SK-N-SH (cell line): Measurements from ENCODE around the gene BMP4. TPM values are rescaled to one million over a fixed set of nuclear protein-coding genes. Genes with fewer than 3 reads are reported as not detected.

Experiments
- CTCF ChIA-PET: fragments of 300-600, 350-600 bp; formaldehyde crosslinking; extraction: SDS; loops from one replicate; lab custom pipeline; 2021; lab: Yijun Ruan, JAX
- POLR2A ChIA-PET: fragments of 350-600 bp; sonication (Branson Sonifier 250); formaldehyde crosslinking; extraction: SDS; loops from one replicate; lab custom pipeline; 2020; ENCODE audit warnings: antibody characterized with exemption, inconsistent platforms; lab: Yijun Ruan, JAX
- DNase-seq: peaks from one replicate; pipeline ENCODE4 v3.0.0; 2012
- H2AFZ ChIP-seq: fragments of 200-600 bp; sonication (generic); 2 replicates; pipeline ENCODE4 v1.8.1; 2016; ENCODE audit warnings: antibody characterized with exemption, mild to moderate bottlenecking, low read depth
- H3F3A ChIP-seq: fragments of 200-600 bp; sonication (generic); replicated peaks from 2 replicates; pipeline ENCODE3; 2016; ENCODE audit warnings: antibody characterized with exemption, mild to moderate bottlenecking; ENCODE audit not compliant: insufficient read depth
- H3K27ac ChIP-seq, 2 experiments: fragments of 200-500 bp in 1 of 2; fragments of 200-600 bp in 1 of 2; sonication (Bioruptor generic) in 1 of 2; sonication (generic), shearing (Covaris generic) in 1 of 2; 2 replicates each; pipeline versions ENCODE4 v1.5.1 to v1.6.1; 2014 to 2016; ENCODE audit warnings: low read depth in 2 of 2, inconsistent platforms in 1 of 2, low read length in 1 of 2, mild to moderate bottlenecking in 1 of 2, mixed read lengths in 1 of 2
- H3K27me3 ChIP-seq: fragments of 200-600 bp; sonication (generic), shearing (Covaris generic); 2 replicates; pipeline ENCODE4 v1.6.1; 2016; ENCODE audit warnings: mixed run types; ENCODE audit not compliant: insufficient read depth
- H3K36me3 ChIP-seq, 2 experiments: fragments of 200-500 bp in 1 of 2; fragments of 200-600 bp in 1 of 2; sonication (Bioruptor generic) in 1 of 2; sonication (generic) in 1 of 2; replicated peaks in 1 of 2; 2 replicates each; pipeline versions ENCODE3 to v1.5.1; 2014 to 2016; ENCODE audit warnings: low read length in 1 of 2, mild to moderate bottlenecking in 1 of 2; ENCODE audit not compliant: insufficient read depth in 2 of 2, control insufficient read depth in 1 of 2
- H3K4me1 ChIP-seq, 2 experiments: fragments of 200-500 bp in 1 of 2; fragments of 200-600 bp in 1 of 2; sonication (Bioruptor generic) in 1 of 2; sonication (generic), shearing (Covaris generic) in 1 of 2; 2 replicates each; pipeline versions ENCODE4 v1.5.1 to v1.6.1; 2014 to 2016; ENCODE audit warnings: low read depth in 1 of 2, low read length in 1 of 2, mixed run types in 1 of 2; ENCODE audit not compliant: insufficient read depth in 2 of 2, control insufficient read depth in 1 of 2
- H3K4me2 ChIP-seq: fragments of 200-600 bp; sonication (generic), shearing (Covaris generic); 2 replicates; pipeline ENCODE4 v1.6.1; 2017; ENCODE audit warnings: mixed run types
- H3K4me3 ChIP-seq, 2 experiments: fragments of 200-500 bp in 1 of 2; fragments of 200-600 bp in 1 of 2; sonication (Bioruptor generic) in 1 of 2; sonication (generic), shearing (Covaris generic) in 1 of 2; 2 replicates each; pipeline versions ENCODE4 v1.5.1 to v1.8.1; 2014 to 2016; ENCODE audit warnings: low read depth in 2 of 2, inconsistent platforms in 1 of 2, low read length in 1 of 2, mild to moderate bottlenecking in 1 of 2, mixed read lengths in 1 of 2, moderate library complexity in 1 of 2
- H3K79me2 ChIP-seq: fragments of 200-600 bp; sonication (generic); 2 replicates; pipeline ENCODE4 v1.8.1; 2017; ENCODE audit warnings: mild to moderate bottlenecking; ENCODE audit not compliant: insufficient read depth
- H3K9ac ChIP-seq: fragments of 200-600 bp; sonication (generic); 2 replicates; pipeline ENCODE4 v1.6.1; 2017; ENCODE audit warnings: mixed run types
- H3K9me2 ChIP-seq: fragments of 200-600 bp; sonication (generic); 2 replicates; pipeline ENCODE4 v1.6.1; 2017; ENCODE audit warnings: mixed run types
- H3K9me3 ChIP-seq: fragments of 200-600 bp; sonication (generic); 2 replicates; pipeline ENCODE4 v1.6.1; 2017; ENCODE audit warnings: mixed run types, mild to moderate bottlenecking, moderate library complexity
- H4K20me1 ChIP-seq: fragments of 200-600 bp; sonication (generic); 2 replicates; pipeline ENCODE4 v1.6.1; 2017; ENCODE audit warnings: mild to moderate bottlenecking, mixed run types; ENCODE audit not compliant: insufficient read depth
- CHD2 ChIP-seq: fragments of 150-350 bp; IDR thresholded peaks from 2 replicates; pipeline ENCODE4 v1.6.1; 2018; ENCODE audit warnings: low read length; ENCODE audit not compliant: partially characterized antibody
- ELF1 ChIP-seq: IDR thresholded peaks from 2 replicates; pipeline ENCODE4 v1.4.0; 2012
- FOXM1 ChIP-seq: IDR thresholded peaks from 2 replicates; pipeline ENCODE4 v1.4.0; 2012; ENCODE audit warnings: low read depth, mild to moderate bottlenecking
- GABPA ChIP-seq: IDR thresholded peaks from 2 replicates; pipeline ENCODE4 v1.4.0; 2012; ENCODE audit warnings: low read depth, mild to moderate bottlenecking
- GATA2 ChIP-seq: sonication (generic); formaldehyde crosslinking; IDR thresholded peaks from 2 replicates; pipeline ENCODE4 v1.5.0; 2020; ENCODE audit warnings: mild to moderate bottlenecking, missing genetic modification reagents
- RAD21 ChIP-seq: IDR thresholded peaks from 2 replicates; pipeline ENCODE4 v1.6.1; 2012; ENCODE audit warnings: mild to moderate bottlenecking, low read length
- RXRA ChIP-seq: IDR thresholded peaks from 2 replicates; pipeline ENCODE4 v1.4.0; 2012; ENCODE audit warnings: low read depth, mild to moderate bottlenecking, borderline replicate concordance
- SIN3A ChIP-seq: IDR thresholded peaks from 2 replicates; pipeline ENCODE4 v1.6.1; 2012; ENCODE audit warnings: low read depth, mild to moderate bottlenecking, low read length, moderate library complexity, borderline replicate concordance
- TAF1 ChIP-seq: IDR thresholded peaks from 2 replicates; pipeline ENCODE4 v1.6.1; 2012; ENCODE audit warnings: low read depth, mild to moderate bottlenecking, low read length, moderate library complexity, borderline replicate concordance
- YY1 ChIP-seq: IDR thresholded peaks from 2 replicates; pipeline ENCODE4 v1.4.0; 2012; ENCODE audit warnings: low read depth, mild to moderate bottlenecking
- WGBS: methylation state at CpG from one replicate; pipeline ENCODE4 v1.1.6; 2017; ENCODE audit warnings: low lambda C conversion rate; 5-methylcytosine and 5-hydroxymethylcytosine counted together
- polyA plus RNA-seq, 3 experiments: library from polyadenylated mRNA; depleted of rRNA; stranded (reverse); fragments of >200 nt; gene quantifications; 2 replicates each; pipeline ENCODE4 v1.2.3, GENCODE V29; 2012
- TF ChIP-seq, protein P1 (sequence below): IDR thresholded peaks from 2 replicates; pipeline ENCODE4 v1.4.0; 2012; ENCODE audit warnings: low read depth, borderline replicate concordance
- TF ChIP-seq, protein P2 (sequence below): fragments of 150-350 bp; IDR thresholded peaks from 2 replicates; pipeline ENCODE4 v1.6.1; 2017; ENCODE audit warnings: antibody characterized with exemption, low read length, low read depth, borderline replicate concordance

The BMP4 gene
- polyA plus RNA-seq, 1 of the 3 experiments (the other 2 are of a cell fraction), result not detected

GRCh38 chr14:53953002-53953827, 3.4 kb downstream of the BMP4 start:
- Histone ChIP-seq H3F3A (no peaks in the 10 kb centered on the region), H3K4me3 (peak overlapping the region; percentile 27 to 54; a peak in 3 of 4 replicates), H3K4me1 (peaks cover 0 to 4% of the 10 kb centered on the region in 2 experiments; a peak in 1 of 4 replicates), H3K9me3 (no peaks in the 10 kb centered on the region), H3K27me3 (peaks cover 91% of the 10 kb centered on the region), H3K4me2 (peak overlapping the region; percentile 91), H3K79me2 (no peaks in the 10 kb centered on the region), H3K9me2 (no peaks in the 10 kb centered on the region), H3K27ac (no peak overlapping the region), H3K9ac (no peak overlapping the region), H2AFZ (peak overlapping the region; percentile 35), H4K20me1 (no peaks in the 10 kb centered on the region), H3K36me3 (no peaks in the 10 kb centered on the region)
- DNase-seq, result peak; percentile 75
- CTCF ChIA-PET, result interaction anchor here (0.7 to 1.9 kb wide), 3 partner anchors 11 to 28 kb away, joined by 3 to 5 read pairs (median 3); no protein-coding TSS in a partner anchor
- WGBS, result 10% methylated on average over 36 of the region's 72 CpGs
- TF ChIP-seq, protein P1, sequence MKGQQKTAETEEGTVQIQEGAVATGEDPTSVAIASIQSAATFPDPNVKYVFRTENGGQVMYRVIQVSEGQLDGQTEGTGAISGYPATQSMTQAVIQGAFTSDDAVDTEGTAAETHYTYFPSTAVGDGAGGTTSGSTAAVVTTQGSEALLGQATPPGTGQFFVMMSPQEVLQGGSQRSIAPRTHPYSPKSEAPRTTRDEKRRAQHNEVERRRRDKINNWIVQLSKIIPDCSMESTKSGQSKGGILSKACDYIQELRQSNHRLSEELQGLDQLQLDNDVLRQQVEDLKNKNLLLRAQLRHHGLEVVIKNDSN, result peak; percentile 74
- TF ChIP-seq, protein P2, sequence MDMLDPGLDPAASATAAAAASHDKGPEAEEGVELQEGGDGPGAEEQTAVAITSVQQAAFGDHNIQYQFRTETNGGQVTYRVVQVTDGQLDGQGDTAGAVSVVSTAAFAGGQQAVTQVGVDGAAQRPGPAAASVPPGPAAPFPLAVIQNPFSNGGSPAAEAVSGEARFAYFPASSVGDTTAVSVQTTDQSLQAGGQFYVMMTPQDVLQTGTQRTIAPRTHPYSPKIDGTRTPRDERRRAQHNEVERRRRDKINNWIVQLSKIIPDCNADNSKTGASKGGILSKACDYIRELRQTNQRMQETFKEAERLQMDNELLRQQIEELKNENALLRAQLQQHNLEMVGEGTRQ, result 0 out of 2 replicates have a peak, but pooled peaks have one; percentile 21
- TF ChIP-seq RAD21, result no peak
- POLR2A ChIA-PET, result no interaction called here

DNA sequence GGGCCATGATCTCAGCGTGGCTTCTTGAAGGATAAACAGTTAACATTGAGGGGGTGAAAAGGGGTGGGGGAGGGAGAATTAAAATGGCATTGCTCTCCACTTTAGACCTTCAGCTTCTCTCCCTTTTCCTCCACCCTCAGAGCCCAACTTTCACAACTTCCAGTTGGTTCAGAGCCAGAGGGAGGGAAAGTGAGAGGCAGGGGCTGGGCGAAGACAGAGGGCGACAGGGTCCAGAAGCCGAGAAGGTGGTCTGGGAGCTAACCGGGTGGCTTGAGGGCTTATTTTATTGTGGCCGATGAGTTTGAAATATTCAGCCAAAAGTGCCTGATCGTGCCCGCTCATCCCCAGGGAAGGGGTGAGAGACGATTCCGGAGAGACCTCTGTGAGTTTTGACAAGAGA, 4.1 kb downstream of the BMP4 start:
- ChIA-PET POLR2A (no interaction called here), CTCF (interaction anchor here (0.7 to 1.4 kb wide), 2 partner anchors 10 to 27 kb away, joined by 3 read pairs; no protein-coding TSS in a partner anchor)
- WGBS, result 15% methylated on average over 10 of the region's 10 CpGs
- no peaks in the 10 kb centered on the region for H3K9me3 ChIP-seq
- no peak for DNase-seq
- no peak overlapping the region for H3K27ac ChIP-seq
- H3K9ac ChIP-seq, result no peak overlapping the region
- no peak overlapping the region for H3K4me3 ChIP-seq
- no peaks in the 10 kb centered on the region for H3K36me3 ChIP-seq
- no peak for TF ChIP-seq TAF1
- TF ChIP-seq FOXM1, result no peak
- TF ChIP-seq RXRA, result no peak
- no peak for TF ChIP-seq YY1
- TF ChIP-seq, protein P2, result no peak
- TF ChIP-seq SIN3A, result no peak
- no peak for TF ChIP-seq GATA2 (CRISPR knock-in tag)
- no peak for TF ChIP-seq CHD2
- TF ChIP-seq GABPA, result no peak
- no peak for TF ChIP-seq ELF1
- no peaks in the 10 kb centered on the region for H3K9me2 ChIP-seq
- H2AFZ ChIP-seq, result no peak overlapping the region
- peaks cover 0 to 4% of the 10 kb centered on the region in 2 experiments; a peak in 1 of 4 replicates for H3K4me1 ChIP-seq
- no peaks in the 10 kb centered on the region for H4K20me1 ChIP-seq
- H3K4me2 ChIP-seq, result peak overlapping the region; percentile 91; the same call in 1 of the 2 replicates
- peaks cover 91% of the 10 kb centered on the region for H3K27me3 ChIP-seq
- no peaks in the 10 kb centered on the region for H3K79me2 ChIP-seq
- no peaks in the 10 kb centered on the region for H3F3A ChIP-seq
